ENCODE data around the gene GINS1. TPM values are rescaled to one million over a fixed set of nuclear protein-coding genes. Genes with fewer than 3 reads are reported as not detected.

The GINS1 gene
- total and polyA plus RNA-seq, 2 experiments from 2014 or later = 32.0 to 65.4 TPM

- peaks cover 26% of the 10 kb centered on the region for H3K36me3 Mint-ChIP-seq (ENCODE audit: low read depth)
- ATAC-seq = no peak
- H3K4me2 ChIP-seq = no peak overlapping the region
- H3K79me2 ChIP-seq (replicated peaks; ENCODE audit: insufficient read depth) = no peaks in the 10 kb centered on the region
- H3K27me3 ChIP-seq (ENCODE audit: insufficient read depth) = no peaks in the 10 kb centered on the region
- no peak for DNase-seq (ENCODE audit: low spot score)
- peaks cover 6% of the 10 kb centered on the region for H3K27me3 Mint-ChIP-seq (ENCODE audit: insufficient read depth, low read depth, poor library complexity)
- no peak overlapping the region for H3K27ac ChIP-seq (ENCODE audit: low read depth)
- no peak overlapping the region for H3K27ac Mint-ChIP-seq
- H3K9me2 ChIP-seq (ENCODE audit: insufficient read depth) = no peaks in the 10 kb centered on the region
- no peaks in the 10 kb centered on the region for H3K4me1 ChIP-seq (ENCODE audit: insufficient read depth)
- no peak overlapping the region for H3K4me3 ChIP-seq
- H3K4me1 Mint-ChIP-seq = peaks cover 7% of the 10 kb centered on the region
- no peak overlapping the region for H2AFZ ChIP-seq
- no peak for TF ChIP-seq ZNF331 (CRISPR knock-in tag; IDR thresholded peaks at IDR 0.05; ENCODE audit: low read depth)
- TF ChIP-seq ZNF462 (CRISPR knock-in tag; IDR thresholded peaks at IDR 0.05) = no peak
- TF ChIP-seq JUNB (IDR thresholded peaks at IDR 0.05; ENCODE audit: unreplicated experiment) = no peak
- TF ChIP-seq CREB1 (CRISPR knock-in tag; IDR thresholded peaks at IDR 0.05; ENCODE audit: low read depth) = no peak
- no peak for TF ChIP-seq STAT1 (IDR thresholded peaks at IDR 0.05; ENCODE audit: unreplicated experiment)
- no peak for TF ChIP-seq REST (IDR thresholded peaks at IDR 0.05; ENCODE audit: unreplicated experiment)
- H3F3A ChIP-seq (replicated peaks; ENCODE audit: low read depth) = no peaks in the 10 kb centered on the region
- no peak overlapping the region for H3K4me3 Mint-ChIP-seq
- no peaks in the 10 kb centered on the region for H3K36me3 ChIP-seq (ENCODE audit: insufficient read depth)
- no peaks in the 10 kb centered on the region; the same call in 1 of the 2 replicates for H4K20me1 ChIP-seq (replicated peaks; ENCODE audit: insufficient read depth)
- no peaks in the 10 kb centered on the region for H3K9me3 Mint-ChIP-seq
Measured at GRCh38 chr20:25496165-25496967, 88.9 kb downstream of the GINS1 start.
